Tibial artery (tissue), 4 donors: ENCODE data around the gene ECSCR.
A peak's percentile ranks its signal among the peaks of the same experiment; 100 is the strongest.

Experiments used
- DNase-seq, 2 donors: peaks; one replicate each; pipeline ENCODE4 v3.0.0-alpha.2; 2019
- H3K27ac ChIP-seq, 2 donors: fragments of 200-600 bp; sonication (generic) in 1 of 2; 1 replicate in 1 of 2; 2 replicates in 1 of 2; pipeline ENCODE4 v1.5.1; 2018 to 2019; ENCODE audit warnings: mild to moderate bottlenecking in 1 of 2
- H3K27me3 ChIP-seq, 2 donors: fragments of 200-600 bp; sonication (generic) in 1 of 2; one replicate each; pipeline versions ENCODE4 v1.5.1 to v1.6.0; 2016 to 2019
- H3K36me3 ChIP-seq, 3 donors: fragments of 200-600 bp; sonication (generic) in 2 of 3; one replicate each; pipeline ENCODE4 v1.5.1; 2016 to 2019; ENCODE audit warnings: mild to moderate bottlenecking in 2 of 3
- H3K4me1 ChIP-seq, 4 donors: fragments of 200-600 bp; sonication (generic) in 2 of 4; 1 replicate in 3 of 4; 2 replicates in 1 of 4; pipeline ENCODE4 v1.5.1; 2016 to 2019
- H3K4me3 ChIP-seq, 2 donors: fragments of 200-600 bp; sonication (generic) in 1 of 2; 1 replicate in 1 of 2; 2 replicates in 1 of 2; pipeline ENCODE4 v1.5.1; 2018 to 2019; ENCODE audit warnings: mild to moderate bottlenecking in 2 of 2
- H3K9me3 ChIP-seq, 3 donors: fragments of 200-600 bp; sonication (generic) in 1 of 3; one replicate each; pipeline ENCODE4 v1.5.1; 2016 to 2019
- intact Hi-C: fragments of 100-400 bp; cut with DNase I; formaldehyde crosslinking; loops from one replicate; pipeline ENCODE4 v1.15.0; 2023; ENCODE audit warnings: low total_unique reads
- TF ChIP-seq, protein P1 (sequence below), 2 experiments: fragments of 200-600 bp in 1 of 2; fragments of 450-650 bp in 1 of 2; IDR thresholded peaks; one replicate each; pipeline ENCODE4 v1.5.1; 2017 to 2019; ENCODE audit warnings: antibody characterized with exemption in 2 of 2, mild to moderate bottlenecking in 1 of 2, moderate library complexity in 1 of 2

ECSCR gene

DNA sequence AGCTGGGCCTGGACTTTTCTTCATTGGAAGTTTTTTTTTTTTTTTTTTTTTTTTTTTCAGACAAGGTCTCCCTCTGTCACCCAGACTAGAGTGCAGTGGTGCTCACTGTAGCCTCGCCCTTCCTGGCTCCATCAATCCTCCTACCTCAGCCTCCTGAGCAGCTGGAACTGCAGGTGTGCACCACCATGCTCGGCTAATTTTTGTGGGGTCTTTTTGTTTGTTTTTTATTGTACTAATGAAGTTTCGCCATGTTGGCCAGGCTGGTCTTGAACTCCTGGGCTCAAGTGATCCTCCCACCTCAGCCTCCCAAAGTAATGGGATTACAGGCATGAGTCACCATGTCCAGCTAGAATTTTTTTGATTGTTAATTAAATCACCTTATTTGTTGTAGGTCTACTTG is 26.9 kb downstream of the ECSCR start:
- Histone ChIP-seq H3K36me3 (peaks cover 27 to 46% (median 32%) of the 10 kb centered on the region in 3 donors), H3K9me3 (no peaks in the 10 kb centered on the region), H3K4me3 (no peak overlapping the region), H3K27ac (no peak overlapping the region), H3K27me3 (no peaks in the 10 kb centered on the region), H3K4me1 (peaks cover 0 to 19% (median 8%) of the 10 kb centered on the region in 4 donors)
- peak in 1 of 2 donors; percentile 23 for DNase-seq
- intact Hi-C loops = no loop called here
- TF ChIP-seq, protein P1, sequence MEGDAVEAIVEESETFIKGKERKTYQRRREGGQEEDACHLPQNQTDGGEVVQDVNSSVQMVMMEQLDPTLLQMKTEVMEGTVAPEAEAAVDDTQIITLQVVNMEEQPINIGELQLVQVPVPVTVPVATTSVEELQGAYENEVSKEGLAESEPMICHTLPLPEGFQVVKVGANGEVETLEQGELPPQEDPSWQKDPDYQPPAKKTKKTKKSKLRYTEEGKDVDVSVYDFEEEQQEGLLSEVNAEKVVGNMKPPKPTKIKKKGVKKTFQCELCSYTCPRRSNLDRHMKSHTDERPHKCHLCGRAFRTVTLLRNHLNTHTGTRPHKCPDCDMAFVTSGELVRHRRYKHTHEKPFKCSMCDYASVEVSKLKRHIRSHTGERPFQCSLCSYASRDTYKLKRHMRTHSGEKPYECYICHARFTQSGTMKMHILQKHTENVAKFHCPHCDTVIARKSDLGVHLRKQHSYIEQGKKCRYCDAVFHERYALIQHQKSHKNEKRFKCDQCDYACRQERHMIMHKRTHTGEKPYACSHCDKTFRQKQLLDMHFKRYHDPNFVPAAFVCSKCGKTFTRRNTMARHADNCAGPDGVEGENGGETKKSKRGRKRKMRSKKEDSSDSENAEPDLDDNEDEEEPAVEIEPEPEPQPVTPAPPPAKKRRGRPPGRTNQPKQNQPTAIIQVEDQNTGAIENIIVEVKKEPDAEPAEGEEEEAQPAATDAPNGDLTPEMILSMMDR (IDR thresholded peaks at IDR 0.05) = no peak

DNA sequence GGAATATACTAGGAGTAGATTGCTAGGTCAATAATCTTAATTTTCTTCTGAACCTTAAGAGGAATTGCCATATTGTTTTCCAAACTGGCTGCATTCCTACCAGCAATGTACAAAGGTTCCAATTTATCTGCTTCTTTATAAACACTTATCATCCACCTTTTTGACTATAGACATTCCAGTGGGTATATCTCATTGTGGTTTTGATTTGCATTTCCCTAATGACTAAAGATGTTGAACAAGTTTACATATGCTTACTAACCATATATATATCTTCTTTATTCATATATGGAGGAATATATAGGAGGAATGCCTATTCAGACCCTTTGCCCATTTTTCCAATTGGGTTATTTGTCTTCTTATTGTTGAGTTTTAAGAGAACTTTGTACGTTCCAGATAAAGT is 30.8 kb downstream of the ECSCR start:
- no peak for DNase-seq
- Histone ChIP-seq H3K27ac (no peak overlapping the region), H3K27me3 (no peaks in the 10 kb centered on the region), H3K4me3 (no peak overlapping the region), H3K9me3 (no peaks in the 10 kb centered on the region), H3K36me3 (peaks cover 32 to 64% (median 32%) of the 10 kb centered on the region in 3 donors), H3K4me1 (peaks cover 0 to 8% (median 0%) of the 10 kb centered on the region in 4 donors)
- intact Hi-C loops = no loop called here
- TF ChIP-seq, protein P1 (IDR thresholded peaks at IDR 0.05) = no peak

DNA sequence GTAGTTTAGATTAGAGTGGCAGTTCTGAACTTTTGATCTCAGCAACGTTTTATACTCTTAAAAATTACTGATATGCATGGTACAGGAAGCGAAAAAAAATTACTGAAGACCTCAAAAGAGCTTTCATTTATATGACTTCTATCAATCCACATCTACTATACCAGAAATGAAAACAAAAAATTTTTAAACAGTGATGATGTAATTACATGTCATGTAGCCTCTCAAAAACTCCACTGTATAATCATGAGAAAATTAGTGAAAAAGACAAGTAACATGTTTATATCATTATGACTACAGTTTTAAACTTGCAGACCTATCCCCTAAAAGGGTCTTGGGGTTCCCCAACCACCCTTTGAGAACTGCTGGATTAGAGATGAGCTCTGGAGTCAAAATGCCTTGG is 32.5 kb downstream of the ECSCR start:
- Histone ChIP-seq H3K9me3 (no peaks in the 10 kb centered on the region), H3K4me3 (no peak overlapping the region), H3K4me1 (peaks cover 0 to 16% (median 0%) of the 10 kb centered on the region in 4 donors), H3K27me3 (no peaks in the 10 kb centered on the region), H3K27ac (no peak overlapping the region), H3K36me3 (peaks cover 25 to 74% (median 38%) of the 10 kb centered on the region in 3 donors)
- no peak for DNase-seq
- intact Hi-C loops = no loop called here
- TF ChIP-seq, protein P1 (IDR thresholded peaks at IDR 0.05) = no peak

DNA sequence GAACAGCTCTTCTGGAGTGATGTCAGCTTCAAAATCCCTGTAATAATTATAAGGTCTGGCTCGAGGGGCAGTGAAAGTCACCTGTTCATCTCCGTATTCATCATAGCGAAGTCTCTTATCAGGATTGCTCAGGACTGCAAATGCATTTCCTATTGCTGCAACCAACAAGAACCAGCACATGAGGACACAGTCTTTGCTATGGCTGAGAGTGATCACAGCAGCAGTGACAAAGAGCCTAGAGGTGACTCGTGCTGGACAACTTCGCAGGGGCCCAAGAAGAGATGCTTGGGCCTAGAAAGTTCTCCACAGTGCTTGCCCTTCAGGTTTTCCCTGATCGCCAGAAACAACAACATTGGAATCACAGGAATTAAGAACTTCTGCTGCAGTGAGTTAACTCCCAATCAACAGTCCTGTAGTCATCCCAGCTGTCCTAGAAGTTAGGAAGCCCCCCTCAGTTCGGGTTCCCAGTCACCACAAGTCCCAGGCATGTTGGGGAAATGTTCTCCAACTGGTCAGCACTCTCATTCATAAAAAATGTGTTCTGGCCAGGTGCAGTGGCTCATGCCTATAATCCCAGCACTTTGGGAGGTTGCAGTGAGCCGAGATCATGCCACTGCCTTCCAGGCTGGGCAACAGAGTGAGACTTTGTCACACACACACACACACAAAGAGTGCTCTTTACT is 36.2 kb downstream of the ECSCR start:
- Histone ChIP-seq H3K9me3 (no peaks in the 10 kb centered on the region), H3K36me3 (peaks cover 10 to 53% (median 41%) of the 10 kb centered on the region in 3 donors), H3K27me3 (no peaks in the 10 kb centered on the region), H3K27ac (peak overlapping the region in 1 of 2 donors; percentile 56), H3K4me1 (peaks cover 0 to 16% (median 0%) of the 10 kb centered on the region in 4 donors), H3K4me3 (no peak overlapping the region)
- intact Hi-C loops = no loop called here
- TF ChIP-seq, protein P1 (IDR thresholded peaks at IDR 0.05) = no peak
- no peak for DNase-seq

DNA sequence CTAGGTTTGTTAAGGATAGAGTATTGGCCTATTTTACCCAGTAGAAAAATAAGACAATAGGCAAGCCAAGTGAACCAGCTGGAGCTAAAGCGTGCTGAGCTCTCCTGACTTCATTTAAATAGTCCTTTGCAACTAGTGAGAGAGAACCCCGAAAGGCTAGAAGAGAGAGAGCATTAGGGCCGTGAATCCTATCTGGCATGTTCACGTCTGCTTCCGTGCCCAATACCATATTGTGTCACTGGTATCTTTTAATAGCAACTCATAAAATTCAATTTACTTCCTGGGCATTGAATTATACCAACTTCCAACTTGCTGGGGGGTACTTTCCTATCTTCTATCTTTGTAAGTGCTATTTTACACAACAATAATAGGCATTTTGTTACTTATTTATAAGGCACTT is 37.0 kb downstream of the ECSCR start:
- H3K4me1 ChIP-seq = peaks cover 0 to 16% (median 0%) of the 10 kb centered on the region in 4 donors
- H3K27ac ChIP-seq = no peak overlapping the region
- no peaks in the 10 kb centered on the region for H3K27me3 ChIP-seq
- no peak overlapping the region for H3K4me3 ChIP-seq
- no peak for DNase-seq
- intact Hi-C loops = no loop called here
- H3K36me3 ChIP-seq = peaks cover 6 to 49% (median 45%) of the 10 kb centered on the region in 3 donors
- no peaks in the 10 kb centered on the region for H3K9me3 ChIP-seq
- TF ChIP-seq, protein P1 (IDR thresholded peaks at IDR 0.05) = no peak
